CD4-positive, alpha-beta memory T cell (primary cell): ENCODE data around the gene HSD17B4. TPM values are rescaled to one million over a fixed set of nuclear protein-coding genes. Genes with fewer than 3 reads are reported as not detected.

Experiments
- CTCF ChIA-PET: fragments of 350-600 bp; sonication (Branson Sonifier 250); formaldehyde crosslinking; loops from one replicate; lab custom pipeline; 2021; ENCODE audit warnings: inconsistent platforms; ENCODE audit not compliant: partially characterized antibody; lab: Charles Lee
- POLR2A ChIA-PET: fragments of 350-600 bp; sonication (Branson Sonifier 250); formaldehyde crosslinking; loops from one replicate; lab custom pipeline; 2021; ENCODE audit not compliant: partially characterized antibody; lab: Charles Lee
- DNase-seq, 5 donors: peaks; one replicate each; pipeline versions ENCODE4 v3.0.0 to v3.0.0-alpha.2; 2020 to 2022; ENCODE audit warnings: mixed read lengths in 1 of 5
- H3K27ac ChIP-seq: one replicate; pipeline ENCODE4 v1.7.0; 2013; ENCODE audit warnings: low read depth, low read length
- H3K27me3 ChIP-seq: 2 replicates; pipeline ENCODE4 v1.7.0; 2013; ENCODE audit warnings: mild to moderate bottlenecking, low read length, moderate library complexity; ENCODE audit not compliant: insufficient read depth
- H3K36me3 ChIP-seq: 2 replicates; pipeline ENCODE4 v1.7.0; 2013; ENCODE audit warnings: mild to moderate bottlenecking, low read length, moderate library complexity; ENCODE audit not compliant: insufficient read depth
- H3K4me1 ChIP-seq: 2 replicates; pipeline ENCODE4 v1.7.0; 2013; ENCODE audit warnings: mild to moderate bottlenecking, low read length, moderate library complexity; ENCODE audit not compliant: insufficient read depth
- H3K4me3 ChIP-seq, 2 donors: one replicate each; pipeline ENCODE4 v1.7.0; 2013; ENCODE audit warnings: low read length in 2 of 2, mild to moderate bottlenecking in 1 of 2
- H3K9me3 ChIP-seq, 2 donors: one replicate each; pipeline ENCODE4 v1.7.0; 2013; ENCODE audit warnings: low read length in 2 of 2, control low read depth in 1 of 2; ENCODE audit not compliant: control insufficient read depth in 1 of 2
- H3K27ac Mint-ChIP-seq, 7 donors: one replicate each; pipeline ENCODE4 v1.8.0; 2020 to 2021; ENCODE audit warnings: mixed read lengths in 7 of 7, mild to moderate bottlenecking in 6 of 7, inconsistent platforms in 3 of 7, moderate library complexity in 3 of 7
- H3K27me3 Mint-ChIP-seq, 2 donors: one replicate each; pipeline ENCODE4 v1.8.0; 2020 to 2021; ENCODE audit warnings: mixed read lengths in 2 of 2
- H3K36me3 Mint-ChIP-seq, 2 donors: one replicate each; pipeline ENCODE4 v1.8.0; 2020 to 2021; ENCODE audit warnings: mixed read lengths in 2 of 2, inconsistent platforms in 1 of 2, mild to moderate bottlenecking in 1 of 2
- H3K4me1 Mint-ChIP-seq, 4 donors: one replicate each; pipeline ENCODE4 v1.8.0; 2020 to 2021; ENCODE audit warnings: mixed read lengths in 4 of 4, mild to moderate bottlenecking in 1 of 4
- H3K4me3 Mint-ChIP-seq, 8 donors: one replicate each; pipeline ENCODE4 v1.8.0; 2020 to 2021; ENCODE audit warnings: mixed read lengths in 8 of 8, mild to moderate bottlenecking in 7 of 8, moderate library complexity in 6 of 8, inconsistent platforms in 3 of 8
- H3K9me3 Mint-ChIP-seq, 8 donors: one replicate each; pipeline ENCODE4 v1.8.0; 2020 to 2021; ENCODE audit warnings: mixed read lengths in 8 of 8, mild to moderate bottlenecking in 5 of 8, inconsistent platforms in 3 of 8, moderate library complexity in 1 of 8
- intact Hi-C: fragments of 100-400 bp; cut with micrococcal nuclease; formaldehyde crosslinking; loops from one replicate; pipeline ENCODE4 v1.15.1; 2023
- polyA plus RNA-seq, 2 donors: library from polyadenylated mRNA; unstranded; fragments of 300-500 nt; fragmentation: Illumina TruSeq; gene quantifications; one replicate each; pipeline ENCODE4 v1.2.3, GENCODE V29; 2021
- total RNA-seq, 2 experiments: library from RNA; stranded (reverse); gene quantifications; one replicate each; pipeline ENCODE4 v1.2.3, GENCODE V29; 2021

HSD17B4 gene
- total and polyA plus RNA-seq, 4 experiments from 2014 or later, result 52.8 to 79.1 (median 66.8) TPM

DNA sequence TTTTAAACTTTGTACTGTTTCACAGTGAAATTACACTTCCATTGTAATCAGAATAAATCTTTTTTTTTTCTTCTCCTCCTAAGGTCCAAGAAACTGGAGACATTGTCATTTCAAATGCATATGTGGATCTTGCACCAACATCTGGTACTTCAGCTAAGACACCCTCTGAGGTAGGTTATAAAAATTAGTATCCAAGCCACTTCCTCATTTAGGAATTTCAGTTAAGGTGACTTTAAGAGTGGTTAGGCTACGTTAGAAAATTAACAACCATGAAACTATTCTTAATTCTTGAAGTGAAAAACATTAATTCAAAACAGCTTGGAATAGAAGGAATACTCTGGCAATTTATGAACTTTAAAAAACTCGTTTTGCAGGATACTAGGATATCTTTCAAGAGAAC lies 77.5 kb downstream of the HSD17B4 start:
- CTCF ChIA-PET, result no interaction called here
- no peak for DNase-seq
- Histone ChIP-seq H3K9me3 (no peaks in the 10 kb centered on the region), H3K4me1 (no peaks in the 10 kb centered on the region), H3K36me3 (no peaks in the 10 kb centered on the region), H3K27me3 (no peaks in the 10 kb centered on the region), H3K4me3 (no peak overlapping the region), H3K27ac (no peak overlapping the region)
- peaks cover 46 to 56% of the 10 kb centered on the region in 2 donors for H3K36me3 Mint-ChIP-seq
- no peaks in the 10 kb centered on the region for H3K4me1 Mint-ChIP-seq
- POLR2A ChIA-PET, result no interaction called here
- intact Hi-C loops, result no loop called here
- no peaks in the 10 kb centered on the region for H3K9me3 Mint-ChIP-seq
- no peak overlapping the region for H3K4me3 Mint-ChIP-seq
- no peak overlapping the region for H3K27ac Mint-ChIP-seq
- H3K27me3 Mint-ChIP-seq, result no peaks in the 10 kb centered on the region

DNA sequence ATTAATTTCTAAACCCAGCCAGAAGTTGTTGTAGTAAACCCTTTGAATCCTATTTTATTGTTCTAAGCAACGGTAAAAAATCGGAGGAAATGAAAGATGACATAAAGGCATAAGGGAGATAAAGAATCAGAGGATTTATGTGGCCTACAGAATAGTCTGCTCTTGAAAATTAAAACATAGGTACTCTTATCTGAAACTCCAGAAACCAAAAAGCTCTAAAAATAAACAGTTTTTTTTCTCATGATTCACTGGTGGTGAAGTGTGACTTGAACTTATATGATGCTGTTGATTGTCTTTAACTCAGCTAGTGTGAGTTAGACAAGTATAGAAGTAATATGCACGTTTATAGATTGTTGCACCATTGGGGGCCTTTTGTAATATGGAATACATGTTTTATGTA lies 80.3 kb downstream of the HSD17B4 start:
- POLR2A ChIA-PET, result no interaction called here
- no peaks in the 10 kb centered on the region for H3K4me1 Mint-ChIP-seq
- peaks cover 48 to 50% of the 10 kb centered on the region in 2 donors for H3K36me3 Mint-ChIP-seq

DNA sequence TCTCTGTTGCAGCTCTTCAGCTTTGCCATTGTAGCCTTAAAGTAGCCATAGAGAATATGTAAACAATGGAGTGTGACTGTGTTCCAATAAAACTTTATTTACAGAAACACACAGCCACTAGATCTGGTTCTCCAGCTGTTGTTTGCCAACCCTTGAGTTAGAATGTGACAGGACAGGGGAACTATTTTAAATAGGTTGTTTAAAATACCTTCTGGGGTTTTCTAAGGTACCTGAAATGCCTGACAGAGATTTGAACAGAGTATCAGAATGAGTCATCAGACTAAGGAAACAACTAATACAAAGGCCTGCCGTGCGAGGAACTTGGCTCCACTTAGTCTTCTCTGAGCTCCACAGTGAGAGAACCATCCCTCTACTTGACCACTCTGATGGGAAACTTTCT lies 85.4 kb downstream of the HSD17B4 start:
- Mint-ChIP-seq H3K4me3 (no peak overlapping the region), H3K27me3 (no peaks in the 10 kb centered on the region), H3K4me1 (peaks cover 0 to 2% (median 0%) of the 10 kb centered on the region in 4 donors), H3K27ac (peak overlapping the region in 1 of 7 donors; percentile 2), H3K36me3 (peaks cover 53 to 63% of the 10 kb centered on the region in 2 donors), H3K9me3 (no peaks in the 10 kb centered on the region)
- intact Hi-C loops, result no loop called here
- no peak for DNase-seq
- H3K27ac ChIP-seq, result no peak overlapping the region
- POLR2A ChIA-PET, result no interaction called here
- H3K27me3 ChIP-seq, result no peaks in the 10 kb centered on the region
- CTCF ChIA-PET, result no interaction called here
- H3K4me3 ChIP-seq, result no peak overlapping the region
- H3K4me1 ChIP-seq, result no peaks in the 10 kb centered on the region
- no peaks in the 10 kb centered on the region for H3K36me3 ChIP-seq
- no peaks in the 10 kb centered on the region for H3K9me3 ChIP-seq

More for the DNA sequence above, 80.3 kb downstream of the HSD17B4 start:
- Mint-ChIP-seq H3K4me3 (no peak overlapping the region), H3K27ac (no peak overlapping the region), H3K27me3 (no peaks in the 10 kb centered on the region), H3K9me3 (no peaks in the 10 kb centered on the region)
- H3K4me3 ChIP-seq, result no peak overlapping the region
- CTCF ChIA-PET, result no interaction called here
- intact Hi-C loops, result no loop called here
- no peaks in the 10 kb centered on the region for H3K9me3 ChIP-seq
- H3K27ac ChIP-seq, result no peak overlapping the region
- no peaks in the 10 kb centered on the region for H3K4me1 ChIP-seq
- no peaks in the 10 kb centered on the region for H3K36me3 ChIP-seq
- H3K27me3 ChIP-seq, result no peaks in the 10 kb centered on the region
- DNase-seq, result no peak

DNA sequence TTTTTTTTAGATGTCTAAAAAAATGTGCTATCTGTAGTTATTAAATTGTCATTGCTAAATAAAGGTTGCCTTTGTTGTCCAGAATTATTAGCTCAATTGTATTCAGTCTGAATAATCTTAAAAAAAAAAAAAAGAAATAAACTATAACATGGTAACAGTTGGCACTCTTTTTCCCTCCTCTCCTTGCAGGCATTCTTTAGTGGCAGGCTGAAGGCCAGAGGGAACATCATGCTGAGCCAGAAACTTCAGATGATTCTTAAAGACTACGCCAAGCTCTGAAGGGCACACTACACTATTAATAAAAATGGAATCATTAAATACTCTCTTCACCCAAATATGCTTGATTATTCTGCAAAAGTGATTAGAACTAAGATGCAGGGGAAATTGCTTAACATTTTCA lies 89.4 kb downstream of the HSD17B4 start:
- no peak overlapping the region for H3K27ac ChIP-seq
- H3K36me3 Mint-ChIP-seq, result peaks cover 41 to 51% of the 10 kb centered on the region in 2 donors
- H3K9me3 Mint-ChIP-seq, result no peaks in the 10 kb centered on the region
- no peak overlapping the region for H3K4me3 ChIP-seq
- H3K27ac Mint-ChIP-seq, result no peak overlapping the region
- H3K27me3 Mint-ChIP-seq, result no peaks in the 10 kb centered on the region
- H3K4me1 ChIP-seq, result no peaks in the 10 kb centered on the region
- no peaks in the 10 kb centered on the region for H3K27me3 ChIP-seq
- CTCF ChIA-PET, result no interaction called here
- H3K9me3 ChIP-seq, result no peaks in the 10 kb centered on the region
- intact Hi-C loops, result no loop called here
- H3K4me3 Mint-ChIP-seq, result no peak overlapping the region
- POLR2A ChIA-PET, result no interaction called here
- H3K4me1 Mint-ChIP-seq, result peaks cover 0 to 2% (median under 1%) of the 10 kb centered on the region in 4 donors
- DNase-seq, result no peak
- no peaks in the 10 kb centered on the region for H3K36me3 ChIP-seq

DNA sequence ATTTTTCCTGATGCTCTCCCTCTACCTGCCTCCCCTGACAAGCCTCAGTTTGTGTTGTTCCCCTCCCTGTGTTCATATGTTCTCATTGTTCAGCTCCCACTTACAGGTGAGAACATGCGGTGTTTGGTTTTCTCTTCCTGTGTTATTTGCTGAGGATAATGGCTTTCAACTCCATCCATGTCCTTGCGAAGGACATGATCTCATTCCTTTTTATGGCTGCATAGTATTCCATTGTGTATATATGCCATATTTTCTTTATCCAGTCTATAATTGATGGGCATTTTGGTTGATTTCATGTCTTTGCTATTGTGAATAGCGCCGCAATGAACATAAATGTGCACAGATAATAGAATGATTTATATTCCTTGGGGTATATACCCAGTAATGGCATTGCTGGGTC lies 99.5 kb downstream of the HSD17B4 start:
- no peak overlapping the region for H3K27ac Mint-ChIP-seq
- H3K4me1 Mint-ChIP-seq, result no peaks in the 10 kb centered on the region
- peaks cover 7 to 24% of the 10 kb centered on the region in 2 donors for H3K36me3 Mint-ChIP-seq
- intact Hi-C loops, result no loop called here
- H3K27me3 ChIP-seq, result no peaks in the 10 kb centered on the region
- no peaks in the 10 kb centered on the region for H3K9me3 ChIP-seq
- peaks cover 0 to 2% of the 10 kb centered on the region in 2 donors for H3K27me3 Mint-ChIP-seq
- H3K4me3 Mint-ChIP-seq, result no peak overlapping the region
- CTCF ChIA-PET, result interaction anchor here (0.6 kb wide), 1 partner anchor 18 kb away, joined by 3 read pairs; no protein-coding TSS in a partner anchor
- no peak for DNase-seq
- peaks cover 2 to 14% (median 5%) of the 10 kb centered on the region in 8 donors for H3K9me3 Mint-ChIP-seq
- no peak overlapping the region for H3K4me3 ChIP-seq
- H3K36me3 ChIP-seq, result no peaks in the 10 kb centered on the region
- POLR2A ChIA-PET, result no interaction called here
- H3K4me1 ChIP-seq, result no peaks in the 10 kb centered on the region
- no peak overlapping the region for H3K27ac ChIP-seq

GRCh38 chr5:119554597-119554996 lies 102.3 kb downstream of the HSD17B4 start:
- H3K36me3 Mint-ChIP-seq, result peaks cover 10 to 27% of the 10 kb centered on the region in 2 donors
- H3K4me1 Mint-ChIP-seq, result no peaks in the 10 kb centered on the region
- H3K9me3 ChIP-seq, result peaks cover 0 to 3% of the 10 kb centered on the region in 2 donors
- H3K36me3 ChIP-seq, result no peaks in the 10 kb centered on the region
- POLR2A ChIA-PET, result no interaction called here
- H3K4me1 ChIP-seq, result no peaks in the 10 kb centered on the region
- peaks cover 2 to 33% (median 22%) of the 10 kb centered on the region in 8 donors for H3K9me3 Mint-ChIP-seq
- DNase-seq, result no peak
- H3K27ac ChIP-seq, result no peak overlapping the region
- H3K4me3 Mint-ChIP-seq, result no peak overlapping the region
- H3K4me3 ChIP-seq, result no peak overlapping the region
- CTCF ChIA-PET, result no interaction called here
- H3K27me3 ChIP-seq, result no peaks in the 10 kb centered on the region
- intact Hi-C loops, result no loop called here
- peaks cover 0 to 2% of the 10 kb centered on the region in 2 donors for H3K27me3 Mint-ChIP-seq
- no peak overlapping the region for H3K27ac Mint-ChIP-seq

- no peak overlapping the region for H3K4me3 ChIP-seq
- CTCF ChIA-PET, result no interaction called here
- no peak overlapping the region for H3K27ac Mint-ChIP-seq
Measured at GRCh38 chr5:119570910-119571309, 118.6 kb downstream of the HSD17B4 start.

More at GRCh38 chr5:119570910-119571309, 118.6 kb downstream of the HSD17B4 start:
- no peak for DNase-seq
- Histone ChIP-seq H3K36me3 (no peaks in the 10 kb centered on the region), H3K27me3 (no peaks in the 10 kb centered on the region), H3K4me1 (no peaks in the 10 kb centered on the region), H3K27ac (no peak overlapping the region), H3K9me3 (no peaks in the 10 kb centered on the region)
- Mint-ChIP-seq H3K4me1 (no peaks in the 10 kb centered on the region), H3K4me3 (no peak overlapping the region), H3K27me3 (peaks cover 0 to 2% of the 10 kb centered on the region in 2 donors), H3K36me3 (no peaks in the 10 kb centered on the region), H3K9me3 (peaks cover 0 to 1% (median 0%) of the 10 kb centered on the region in 8 donors)
- POLR2A ChIA-PET, result no interaction called here
- intact Hi-C loops, result no loop called here
